H1 (cell line): ENCODE measurements around the gene C1QL3. TPM values are rescaled to one million over a fixed set of nuclear protein-coding genes. Genes with fewer than 3 reads are reported as not detected.

Experiments used
- CBX8 ChIP-seq: fragments of 300-800, 300-1000 bp; sonication (generic); IDR thresholded peaks from 2 replicates; pipeline ENCODE4 v1.7.1; 2016; ENCODE audit warnings: low read depth, low read length, borderline replicate concordance
- JUND ChIP-seq: IDR thresholded peaks from 2 replicates; pipeline ENCODE4 v1.6.1; 2011; ENCODE audit warnings: mild to moderate bottlenecking, improper control_type of control experiment, low read length
- NRF1 ChIP-seq: IDR thresholded peaks from 2 replicates; pipeline ENCODE4 v1.6.1; 2011; ENCODE audit warnings: mild to moderate bottlenecking, low read depth, low read length, improper control_type of control experiment
- SP1 ChIP-seq: IDR thresholded peaks from 2 replicates; pipeline ENCODE4 v1.6.1; 2011; ENCODE audit warnings: low read depth, low read length
- TAF1 ChIP-seq: IDR thresholded peaks from 2 replicates; pipeline ENCODE4 v1.6.1; 2011; ENCODE audit warnings: mild to moderate bottlenecking, low read depth, low read length
- polyA plus RNA-seq, 7 experiments: library from polyadenylated mRNA; depleted of rRNA in 3 of 7; stranded (reverse) in 5 of 7; unstranded in 2 of 7; fragments of >200 nt in 5 of 7; fragments of 200-250 nt in 2 of 7; gene quantifications; 1 replicate in 5 of 7; 2 replicates in 1 of 7; 4 replicates in 1 of 7; pipeline versions ENCODE4 v1.2.1 to v1.2.3, GENCODE V29; 2011 to 2013; ENCODE audit warnings: missing spikeins in 2 of 7, mixed read lengths in 2 of 7
- total RNA-seq: library from RNA; stranded (reverse); fragmentation: NEBNext Ultra II Directional; extraction: Animal tissue kit (Norgen Biotek cat#: 25700); gene quantifications from 2 replicates; pipeline ENCODE4 v1.2.1, GENCODE V29; 2021
- TF ChIP-seq, protein P1 (sequence below): IDR thresholded peaks from 2 replicates; pipeline ENCODE4 v1.6.1; 2011; ENCODE audit warnings: low read length, improper control_type of control experiment

C1QL3 gene
- total and polyA plus RNA-seq, 2 of the 8 experiments (the other 6 are each of a cell fraction or from before 2014, with no cell fraction given): 1.0 to 1.8 TPM

DNA sequence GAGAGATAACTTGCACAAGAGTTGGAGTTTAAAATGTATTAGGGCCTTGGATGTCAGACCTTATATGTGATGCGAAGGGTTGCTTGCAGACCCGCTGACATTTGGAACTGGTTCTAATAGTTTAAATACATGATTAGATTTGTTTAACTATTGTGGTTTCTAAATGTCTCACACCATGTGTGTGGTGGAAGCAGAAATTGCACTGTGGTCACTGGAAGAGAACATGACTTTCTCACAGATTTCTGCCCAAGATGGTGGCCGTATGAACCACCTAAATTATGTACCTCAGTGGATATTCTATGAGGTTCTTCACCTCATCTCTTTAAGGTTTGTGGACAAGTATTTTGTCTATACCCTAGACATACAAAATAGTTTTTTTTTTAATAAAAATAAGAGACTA is 8.2 kb upstream of the C1QL3 start (continued):
- TF ChIP-seq CBX8: no peak
- no peak for TF ChIP-seq JUND
- TF ChIP-seq NRF1: no peak
- no peak for TF ChIP-seq TAF1
- no peak for TF ChIP-seq SP1
- TF ChIP-seq, protein P1, sequence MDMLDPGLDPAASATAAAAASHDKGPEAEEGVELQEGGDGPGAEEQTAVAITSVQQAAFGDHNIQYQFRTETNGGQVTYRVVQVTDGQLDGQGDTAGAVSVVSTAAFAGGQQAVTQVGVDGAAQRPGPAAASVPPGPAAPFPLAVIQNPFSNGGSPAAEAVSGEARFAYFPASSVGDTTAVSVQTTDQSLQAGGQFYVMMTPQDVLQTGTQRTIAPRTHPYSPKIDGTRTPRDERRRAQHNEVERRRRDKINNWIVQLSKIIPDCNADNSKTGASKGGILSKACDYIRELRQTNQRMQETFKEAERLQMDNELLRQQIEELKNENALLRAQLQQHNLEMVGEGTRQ: no peak
- TF ChIP-seq, all 59 proteins: peak for 0
